Measurements from ENCODE around the gene KCNH5.
A peak's percentile ranks its signal among the peaks of the same experiment; 100 is the strongest.
"Not testable (repeated sequence)": the region's sequence is repeated elsewhere in the genome, so short reads cannot be mapped to it uniquely, and the experiment has no call there.

KCNH5 gene

DNA sequence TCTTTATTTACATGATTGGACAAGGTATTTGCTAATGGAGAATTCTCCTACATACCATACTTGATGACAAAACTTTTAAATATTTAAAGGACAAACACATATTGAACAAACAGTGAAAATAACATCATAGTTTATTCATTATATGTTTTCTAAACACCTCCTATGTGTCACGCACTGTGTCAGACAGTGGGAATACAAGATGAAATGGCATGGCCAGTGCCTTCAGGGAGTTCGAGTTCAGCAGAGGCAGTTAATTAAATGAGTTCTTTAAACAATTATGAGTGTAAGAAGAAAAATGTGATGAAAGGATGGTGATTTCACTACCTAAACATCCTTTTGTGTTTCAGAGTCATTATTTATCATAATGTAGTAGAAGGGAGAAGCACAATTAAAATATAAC, 159.8 kb downstream of the KCNH5 start:
- no peak overlapping the region for H3K4me3 ChIP-seq (ENCODE audit: low read depth, low read length)
- TF ChIP-seq, protein P1, sequence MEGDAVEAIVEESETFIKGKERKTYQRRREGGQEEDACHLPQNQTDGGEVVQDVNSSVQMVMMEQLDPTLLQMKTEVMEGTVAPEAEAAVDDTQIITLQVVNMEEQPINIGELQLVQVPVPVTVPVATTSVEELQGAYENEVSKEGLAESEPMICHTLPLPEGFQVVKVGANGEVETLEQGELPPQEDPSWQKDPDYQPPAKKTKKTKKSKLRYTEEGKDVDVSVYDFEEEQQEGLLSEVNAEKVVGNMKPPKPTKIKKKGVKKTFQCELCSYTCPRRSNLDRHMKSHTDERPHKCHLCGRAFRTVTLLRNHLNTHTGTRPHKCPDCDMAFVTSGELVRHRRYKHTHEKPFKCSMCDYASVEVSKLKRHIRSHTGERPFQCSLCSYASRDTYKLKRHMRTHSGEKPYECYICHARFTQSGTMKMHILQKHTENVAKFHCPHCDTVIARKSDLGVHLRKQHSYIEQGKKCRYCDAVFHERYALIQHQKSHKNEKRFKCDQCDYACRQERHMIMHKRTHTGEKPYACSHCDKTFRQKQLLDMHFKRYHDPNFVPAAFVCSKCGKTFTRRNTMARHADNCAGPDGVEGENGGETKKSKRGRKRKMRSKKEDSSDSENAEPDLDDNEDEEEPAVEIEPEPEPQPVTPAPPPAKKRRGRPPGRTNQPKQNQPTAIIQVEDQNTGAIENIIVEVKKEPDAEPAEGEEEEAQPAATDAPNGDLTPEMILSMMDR (IDR thresholded peaks at IDR 0.05; ENCODE audit: low read depth, low read length), result no peak
- no peak for DNase-seq (ENCODE audit: low read depth, low spot score)
- in situ Hi-C loops (cut with HindIII; ENCODE audit: low sequenced_read_pairs), result no loop called here

DNA sequence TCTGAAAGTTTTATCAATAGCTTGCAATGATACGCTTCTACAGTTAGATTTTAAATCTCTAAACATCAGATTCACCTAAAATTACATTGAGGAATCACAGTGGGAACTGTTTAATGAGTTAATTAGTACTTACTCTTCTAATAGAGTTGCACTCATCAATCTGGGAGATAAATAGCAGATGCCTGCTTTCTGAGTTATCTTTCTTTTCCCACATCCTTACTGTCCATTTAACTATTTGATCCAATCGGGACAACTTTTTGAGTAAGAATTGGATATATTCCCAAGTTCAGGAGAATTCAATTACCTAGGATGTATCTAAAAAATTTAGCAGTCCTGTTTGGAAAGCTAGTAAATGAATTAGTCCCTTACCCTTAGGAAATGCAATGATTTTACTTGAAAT, 162.3 kb downstream of the KCNH5 start:
- no peak overlapping the region for H3K4me3 ChIP-seq (ENCODE audit: low read depth, low read length)
- no peak for DNase-seq (ENCODE audit: low read depth, low spot score)
- in situ Hi-C loops (cut with HindIII; ENCODE audit: low sequenced_read_pairs), result no loop called here
- TF ChIP-seq, protein P1 (IDR thresholded peaks at IDR 0.05; ENCODE audit: low read depth, low read length), result no peak

DNA sequence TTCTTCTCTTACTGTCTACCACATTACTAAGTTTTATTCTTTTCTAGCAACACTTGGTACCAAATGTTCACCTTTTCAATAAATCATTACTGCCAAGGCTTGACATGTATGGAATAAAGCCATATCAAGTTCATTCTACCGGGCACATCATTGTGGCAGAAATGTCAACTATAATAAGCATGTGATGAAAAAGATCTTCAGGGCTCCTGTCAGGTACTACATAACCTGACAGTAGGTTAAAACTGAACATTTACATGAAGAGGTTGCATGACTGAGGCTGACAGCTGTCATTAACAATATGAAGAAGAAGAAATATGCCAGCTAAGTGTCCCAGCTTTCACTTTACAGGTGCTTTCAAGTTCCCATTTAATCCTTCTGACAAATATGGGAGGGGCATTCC, 178.9 kb downstream of the KCNH5 start:
- in situ Hi-C loops (cut with HindIII; ENCODE audit: low sequenced_read_pairs), result no loop called here
- TF ChIP-seq, protein P1 (IDR thresholded peaks at IDR 0.05; ENCODE audit: low read depth, low read length), result no peak
- no peak overlapping the region for H3K4me3 ChIP-seq (ENCODE audit: low read depth, low read length)
- DNase-seq (ENCODE audit: low read depth, low spot score), result no peak

DNA sequence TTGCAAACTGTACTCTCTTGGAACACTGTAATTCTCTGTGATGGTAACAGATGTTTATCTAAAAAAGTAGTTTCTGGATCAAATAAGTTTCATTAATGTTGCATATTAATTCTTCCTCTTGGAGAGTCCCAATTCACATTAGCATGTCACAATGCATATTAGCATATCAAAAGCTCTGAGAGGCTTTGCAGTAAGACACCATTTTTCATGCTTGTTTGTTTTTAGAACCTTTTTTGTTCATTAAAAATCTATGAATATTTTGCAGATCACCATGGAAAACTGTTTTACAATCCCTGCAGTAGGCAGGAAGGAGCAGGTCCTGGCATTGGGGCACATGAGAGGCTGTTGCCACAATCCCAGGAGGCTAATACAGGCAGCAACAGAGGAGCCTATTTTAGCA, 180.7 kb downstream of the KCNH5 start:
- TF ChIP-seq, protein P1 (IDR thresholded peaks at IDR 0.05; ENCODE audit: low read depth, low read length), result no peak

DNA sequence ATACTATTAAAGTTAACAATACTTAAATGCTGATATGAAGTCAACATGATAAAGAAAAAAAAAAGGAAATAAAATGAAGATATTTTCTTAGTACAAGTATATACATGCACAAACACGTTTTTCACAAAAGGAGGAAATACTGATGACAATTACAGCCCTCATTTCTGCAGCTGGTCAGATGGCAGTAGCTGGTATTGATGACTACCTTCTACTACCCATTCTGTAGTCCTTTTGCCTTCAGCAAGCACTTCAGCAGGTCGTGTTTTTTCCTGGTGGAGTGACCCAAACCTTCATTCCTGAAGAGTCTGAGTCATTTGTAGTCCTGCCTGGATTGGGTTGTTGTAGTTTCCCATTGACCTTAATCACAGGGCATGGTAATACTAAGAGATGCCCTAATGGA, 187.2 kb downstream of the KCNH5 start:
- in situ Hi-C loops (cut with HindIII; ENCODE audit: low sequenced_read_pairs); H3K4me3 ChIP-seq (ENCODE audit: low read depth, low read length); DNase-seq (ENCODE audit: low read depth, low spot score): not testable (repeated sequence)

More for the DNA sequence above, 180.7 kb downstream of the KCNH5 start:
- no peak for DNase-seq (ENCODE audit: low read depth, low spot score)
- in situ Hi-C loops (cut with HindIII; ENCODE audit: low sequenced_read_pairs), result no loop called here
- H3K4me3 ChIP-seq (ENCODE audit: low read depth, low read length), result no peak overlapping the region

DNA sequence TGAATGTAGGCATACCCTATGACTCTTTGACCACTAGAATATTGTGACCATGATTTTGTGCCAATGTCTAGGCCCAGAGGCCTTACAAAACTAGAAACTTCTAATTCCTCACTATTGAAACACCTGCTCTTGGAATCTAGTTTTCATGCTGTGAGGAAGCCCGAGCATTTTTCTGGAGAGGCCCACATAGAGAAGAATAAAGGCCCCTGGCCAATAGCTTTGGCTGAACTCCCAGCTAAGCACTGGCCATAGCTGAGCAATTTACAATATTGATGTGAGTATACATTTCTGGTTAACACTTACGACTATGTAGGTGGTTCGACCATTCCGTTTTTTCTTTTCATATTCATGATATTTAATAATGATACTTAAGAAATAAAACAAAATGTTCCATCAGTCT, 190.3 kb downstream of the KCNH5 start:
- in situ Hi-C loops (cut with HindIII; ENCODE audit: low sequenced_read_pairs), result no loop called here
- peak; percentile 3 for DNase-seq (ENCODE audit: low read depth, low spot score)
- H3K4me3 ChIP-seq (ENCODE audit: low read depth, low read length), result no peak overlapping the region
- TF ChIP-seq, protein P1 (IDR thresholded peaks at IDR 0.05; ENCODE audit: low read depth, low read length), result no peak

DNA sequence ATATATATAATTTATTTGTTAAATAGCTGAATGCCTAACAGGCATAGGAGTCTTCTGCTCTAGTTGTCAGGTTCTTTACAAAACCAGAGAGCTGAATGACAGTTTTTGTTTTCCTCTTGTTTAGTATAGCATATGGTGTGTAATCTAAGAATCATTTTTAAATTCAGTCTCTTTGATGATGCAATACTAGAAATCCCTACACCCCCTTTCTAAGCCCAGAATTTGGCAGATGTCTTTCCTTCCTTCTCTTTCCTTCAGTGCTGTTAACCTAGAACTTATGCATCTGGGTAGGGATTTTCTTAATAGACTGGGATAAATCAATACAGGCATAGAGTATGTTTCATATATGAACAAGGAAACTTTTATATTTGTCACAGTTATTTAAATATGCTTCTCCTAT, 198.1 kb downstream of the KCNH5 start:
- TF ChIP-seq, protein P1 (IDR thresholded peaks at IDR 0.05; ENCODE audit: low read depth, low read length), result no peak
- no peak overlapping the region for H3K4me3 ChIP-seq (ENCODE audit: low read depth, low read length)
- no peak for DNase-seq (ENCODE audit: low read depth, low spot score)
- in situ Hi-C loops (cut with HindIII; ENCODE audit: low sequenced_read_pairs), result no loop called here

Data from astrocyte of the spinal cord (primary cell).